Measurements from ENCODE around the gene SLC5A6. TPM values are rescaled to one million over a fixed set of nuclear protein-coding genes. Genes with fewer than 3 reads are reported as not detected.

The SLC5A6 gene
- total and polyA plus RNA-seq, 2 donors (not counting 1 experiment from before 2014, with no cell fraction given) = 50.8 to 52.6 TPM

DNA sequence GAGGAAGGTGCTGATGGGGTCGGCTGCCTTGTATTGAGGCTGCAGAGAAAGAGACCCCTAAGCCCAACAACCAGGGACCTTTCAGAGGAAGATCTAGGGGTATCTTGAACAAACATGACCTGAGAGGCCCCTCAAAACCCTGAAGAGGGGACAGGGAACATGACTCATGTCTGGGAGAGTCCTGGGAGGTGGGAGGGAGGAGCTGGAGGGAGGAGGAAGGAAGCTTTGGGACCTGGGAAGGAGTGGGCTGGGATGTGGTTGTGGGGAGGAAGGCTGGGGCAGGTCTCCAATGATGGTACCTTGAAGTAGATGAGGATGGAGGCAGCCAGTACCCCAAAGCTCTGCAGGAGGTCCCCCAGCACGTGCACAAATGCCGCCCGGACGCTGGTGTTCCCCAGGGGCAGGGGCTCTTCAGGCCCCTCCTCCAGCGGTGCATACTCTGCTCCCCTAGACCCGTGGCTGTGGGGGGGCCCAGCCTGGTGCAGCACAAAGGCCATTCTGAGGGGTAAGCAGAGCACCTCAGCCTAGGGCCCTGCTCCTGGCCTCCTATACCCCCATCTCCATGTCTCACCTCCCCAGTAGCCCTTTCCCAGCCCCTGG, 44.9 kb upstream of the SLC5A6 start:
- Histone ChIP-seq H3K4me1 (ENCODE audit: control insufficient read depth in 2 of 2, insufficient read depth in 2 of 2, low read length in 2 of 2) (peaks cover 6% of the 10 kb centered on the region in 2 donors), H2AFZ (ENCODE audit: insufficient read depth, low read depth, low read length, poor library complexity, severe bottlenecking) (no peak overlapping the region), H3K9me3 (ENCODE audit: control extremely low read depth in 1 of 3, control insufficient read depth in 2 of 3, insufficient read depth in 1 of 3, low read length in 2 of 3) (peaks cover 0 to 8% (median 0%) of the 10 kb centered on the region in 3 donors), H3K27ac (ENCODE audit: low read length in 2 of 2) (no peak overlapping the region), H3K79me2 (ENCODE audit: control insufficient read depth, insufficient read depth, low read length) (no peaks in the 10 kb centered on the region), H4K20me1 (ENCODE audit: control insufficient read depth, insufficient read depth, low read length, poor library complexity, severe bottlenecking) (no peaks in the 10 kb centered on the region), H3K27me3 (replicated peaks in 1 of 4; ENCODE audit: control extremely low read depth in 1 of 4, control insufficient read depth in 3 of 4, insufficient read depth in 4 of 4, low read length in 3 of 4) (peaks cover 0 to 72% (median 24%) of the 10 kb centered on the region in 4 experiments), H3K4me3 (ENCODE audit: control extremely low read depth in 1 of 5, extremely low read depth in 1 of 5, insufficient read depth in 1 of 5, low read depth in 2 of 5, low read length in 4 of 5) (no peak overlapping the region), H3K4me2 (replicated peaks; ENCODE audit: low read depth, low read length, poor library complexity, severe bottlenecking) (no peak overlapping the region), H3K36me3 (replicated peaks in 1 of 2; ENCODE audit: control extremely low read depth in 1 of 2, control insufficient read depth in 1 of 2, extremely low read depth in 1 of 2, insufficient read depth in 2 of 2, low read length in 1 of 2) (no peaks in the 10 kb centered on the region), H3K9ac (ENCODE audit: low read length) (no peak overlapping the region)
- Mint-ChIP-seq H3K27me3 (peaks cover 69% of the 10 kb centered on the region), H3K4me1 (peaks cover 10% of the 10 kb centered on the region), H3K4me3 (no peak overlapping the region), H3K27ac (no peak overlapping the region), H3K9me3 (ENCODE audit: insufficient read depth) (no peaks in the 10 kb centered on the region)
- no peak for TF ChIP-seq EZH2 (IDR thresholded peaks at IDR 0.05; ENCODE audit: borderline replicate concordance, insufficient read depth, low read depth, low read length, poor library complexity, severe bottlenecking)
- TF ChIP-seq, protein P1, sequence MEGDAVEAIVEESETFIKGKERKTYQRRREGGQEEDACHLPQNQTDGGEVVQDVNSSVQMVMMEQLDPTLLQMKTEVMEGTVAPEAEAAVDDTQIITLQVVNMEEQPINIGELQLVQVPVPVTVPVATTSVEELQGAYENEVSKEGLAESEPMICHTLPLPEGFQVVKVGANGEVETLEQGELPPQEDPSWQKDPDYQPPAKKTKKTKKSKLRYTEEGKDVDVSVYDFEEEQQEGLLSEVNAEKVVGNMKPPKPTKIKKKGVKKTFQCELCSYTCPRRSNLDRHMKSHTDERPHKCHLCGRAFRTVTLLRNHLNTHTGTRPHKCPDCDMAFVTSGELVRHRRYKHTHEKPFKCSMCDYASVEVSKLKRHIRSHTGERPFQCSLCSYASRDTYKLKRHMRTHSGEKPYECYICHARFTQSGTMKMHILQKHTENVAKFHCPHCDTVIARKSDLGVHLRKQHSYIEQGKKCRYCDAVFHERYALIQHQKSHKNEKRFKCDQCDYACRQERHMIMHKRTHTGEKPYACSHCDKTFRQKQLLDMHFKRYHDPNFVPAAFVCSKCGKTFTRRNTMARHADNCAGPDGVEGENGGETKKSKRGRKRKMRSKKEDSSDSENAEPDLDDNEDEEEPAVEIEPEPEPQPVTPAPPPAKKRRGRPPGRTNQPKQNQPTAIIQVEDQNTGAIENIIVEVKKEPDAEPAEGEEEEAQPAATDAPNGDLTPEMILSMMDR (IDR thresholded peaks at IDR 0.05) = no peak
- ChIA-PET POLR2A (no interaction called here), CTCF (no interaction called here)
- DNase-seq (no peak), ATAC-seq (ENCODE audit: low read depth) (no peak)
- 69% methylated on average over 6 of the region's 7 CpGs for WGBS (ENCODE audit: insufficient coverage)
- intact Hi-C loops (cut with micrococcal nuclease) = no loop called here

DNA sequence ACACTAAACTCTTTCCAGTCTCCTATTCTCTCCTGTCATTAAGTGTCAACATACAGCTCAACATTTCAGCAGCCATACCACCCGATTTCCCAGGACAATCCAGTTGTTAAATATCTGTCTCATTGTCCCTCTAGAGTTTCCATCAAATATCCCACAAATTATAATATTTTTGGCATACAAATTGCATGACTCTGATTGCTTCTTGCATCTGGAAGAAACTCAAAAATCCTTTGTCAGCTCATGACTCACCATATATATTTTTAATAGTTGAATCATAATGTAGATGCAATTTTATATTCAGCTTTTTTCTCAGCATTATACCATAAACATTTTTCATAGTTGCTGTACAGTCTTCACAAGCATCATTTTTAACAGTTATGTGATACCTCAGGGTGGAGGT, 43.6 kb upstream of the SLC5A6 start:
- H3K27me3 Mint-ChIP-seq = peaks cover 69% of the 10 kb centered on the region

More for the DNA sequence above, 43.6 kb upstream of the SLC5A6 start:
- Histone ChIP-seq H3K27me3 (replicated peaks in 1 of 4; ENCODE audit: control extremely low read depth in 1 of 4, control insufficient read depth in 3 of 4, insufficient read depth in 4 of 4, low read length in 3 of 4) (peaks cover 0 to 65% (median 16%) of the 10 kb centered on the region in 4 experiments), H3K27ac (ENCODE audit: low read length in 2 of 2) (no peak overlapping the region), H4K20me1 (ENCODE audit: control insufficient read depth, insufficient read depth, low read length, poor library complexity, severe bottlenecking) (no peaks in the 10 kb centered on the region), H3K36me3 (replicated peaks in 1 of 2; ENCODE audit: control extremely low read depth in 1 of 2, control insufficient read depth in 1 of 2, extremely low read depth in 1 of 2, insufficient read depth in 2 of 2, low read length in 1 of 2) (no peaks in the 10 kb centered on the region), H3K4me3 (ENCODE audit: control extremely low read depth in 1 of 5, extremely low read depth in 1 of 5, insufficient read depth in 1 of 5, low read depth in 2 of 5, low read length in 4 of 5) (no peak overlapping the region), H3K9ac (ENCODE audit: low read length) (no peak overlapping the region), H3K79me2 (ENCODE audit: control insufficient read depth, insufficient read depth, low read length) (no peaks in the 10 kb centered on the region), H2AFZ (ENCODE audit: insufficient read depth, low read depth, low read length, poor library complexity, severe bottlenecking) (no peak overlapping the region), H3K9me3 (ENCODE audit: control extremely low read depth in 1 of 3, control insufficient read depth in 2 of 3, insufficient read depth in 1 of 3, low read length in 2 of 3) (peaks cover 0 to 4% (median 0%) of the 10 kb centered on the region in 3 donors), H3K4me1 (ENCODE audit: control insufficient read depth in 2 of 2, insufficient read depth in 2 of 2, low read length in 2 of 2) (no peaks in the 10 kb centered on the region), H3K4me2 (replicated peaks; ENCODE audit: low read depth, low read length, poor library complexity, severe bottlenecking) (no peak overlapping the region)
- Mint-ChIP-seq H3K9me3 (ENCODE audit: insufficient read depth) (no peaks in the 10 kb centered on the region), H3K4me3 (no peak overlapping the region), H3K4me1 (no peaks in the 10 kb centered on the region), H3K27ac (no peak overlapping the region)
- no peak for ATAC-seq (ENCODE audit: low read depth)
- no peak for DNase-seq
- intact Hi-C loops (cut with micrococcal nuclease) = no loop called here
- TF ChIP-seq, protein P1 (IDR thresholded peaks at IDR 0.05) = no peak
- no peak for TF ChIP-seq EZH2 (IDR thresholded peaks at IDR 0.05; ENCODE audit: borderline replicate concordance, insufficient read depth, low read depth, low read length, poor library complexity, severe bottlenecking)
- ChIA-PET CTCF (no interaction called here), POLR2A (no interaction called here)
- WGBS (ENCODE audit: insufficient coverage) = 38% methylated on average over 1 of the region's 1 CpG

Data from B cell (primary cell).